Effector memory CD8-positive, alpha-beta T cell (primary cell): Measurements from ENCODE around the gene ACOT7.

Experiments used
- ATAC-seq: fragments of 150-1000 bp; cut with Tn5 transposase; replicated peaks from 2 replicates; pipeline ENCODE4 v1.10.0; 2021; ENCODE audit warnings: mild to moderate bottlenecking, moderate library complexity
- DNase-seq, 3 experiments: peaks; one replicate each; pipeline ENCODE4 v3.0.0; 2021
- H3K27ac Mint-ChIP-seq, 2 donors: one replicate each; pipeline ENCODE4 v1.8.0; 2022; ENCODE audit warnings: mild to moderate bottlenecking in 2 of 2, mixed read lengths in 2 of 2, moderate library complexity in 2 of 2
- H3K27me3 Mint-ChIP-seq, 2 donors: one replicate each; pipeline ENCODE4 v1.8.0; 2022; ENCODE audit warnings: mixed read lengths in 2 of 2
- H3K36me3 Mint-ChIP-seq: one replicate; pipeline ENCODE4 v1.8.0; 2022; ENCODE audit warnings: mild to moderate bottlenecking, moderate library complexity, mixed read lengths; ENCODE audit not compliant: insufficient read depth
- H3K4me1 Mint-ChIP-seq, 2 donors: one replicate each; pipeline ENCODE4 v1.8.0; 2022; ENCODE audit warnings: low read depth in 2 of 2, mixed read lengths in 2 of 2
- H3K4me3 Mint-ChIP-seq, 2 donors: one replicate each; pipeline ENCODE4 v1.8.0; 2022; ENCODE audit warnings: mild to moderate bottlenecking in 2 of 2, mixed read lengths in 2 of 2, moderate library complexity in 2 of 2
- H3K9me3 Mint-ChIP-seq, 2 donors: one replicate each; pipeline ENCODE4 v1.8.0; 2022; ENCODE audit warnings: mixed read lengths in 2 of 2

The ACOT7 gene

DNA sequence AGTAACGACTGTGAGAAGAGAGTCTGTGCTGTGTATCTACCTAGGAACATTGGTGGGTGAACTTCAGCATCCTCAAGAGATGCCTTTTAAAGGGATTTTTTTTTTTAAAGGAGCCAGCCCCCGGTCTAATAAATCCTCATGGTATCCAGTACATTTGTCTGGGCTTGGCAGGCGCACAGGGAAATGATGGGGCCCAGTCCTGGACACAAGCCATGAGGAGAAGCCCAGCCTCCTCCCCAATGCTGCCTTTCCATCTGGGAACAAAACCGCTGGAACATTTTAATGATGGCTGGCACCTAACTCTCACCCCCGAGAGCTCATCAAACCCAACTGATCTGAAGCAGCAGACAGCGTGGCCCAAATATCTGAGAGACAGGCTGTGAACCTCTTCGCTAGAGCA is 64.2 kb downstream of the ACOT7 start:
- no peak for DNase-seq
- Mint-ChIP-seq H3K4me1 (peaks cover 0 to 5% of the 10 kb centered on the region in 2 donors), H3K9me3 (no peaks in the 10 kb centered on the region), H3K27me3 (no peaks in the 10 kb centered on the region), H3K27ac (peak overlapping the region in 1 of 2 donors; percentile 68), H3K36me3 (peaks cover 2% of the 10 kb centered on the region), H3K4me3 (no peak overlapping the region)
- no peak for ATAC-seq

DNA sequence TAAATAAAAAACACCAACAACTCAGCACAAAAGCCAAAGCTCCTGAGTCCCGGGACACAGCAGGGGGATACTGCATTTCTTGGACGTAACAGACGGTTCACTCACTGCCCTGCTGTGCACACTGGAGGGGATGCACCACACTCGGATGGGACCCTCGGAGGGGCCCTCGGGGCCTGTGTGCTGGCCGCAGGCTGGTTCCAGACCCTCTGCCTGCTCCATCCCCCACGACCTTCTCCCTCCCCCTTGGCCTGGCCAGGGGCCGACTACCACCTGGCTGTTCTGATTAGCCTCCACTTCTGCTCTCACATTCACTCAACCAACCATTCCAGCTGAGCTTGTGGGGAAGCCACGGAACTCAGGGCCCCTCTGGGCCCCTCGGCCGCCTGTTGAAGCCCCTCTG is 64.9 kb downstream of the ACOT7 start:
- ATAC-seq (no peak), DNase-seq (no peak)

DNA sequence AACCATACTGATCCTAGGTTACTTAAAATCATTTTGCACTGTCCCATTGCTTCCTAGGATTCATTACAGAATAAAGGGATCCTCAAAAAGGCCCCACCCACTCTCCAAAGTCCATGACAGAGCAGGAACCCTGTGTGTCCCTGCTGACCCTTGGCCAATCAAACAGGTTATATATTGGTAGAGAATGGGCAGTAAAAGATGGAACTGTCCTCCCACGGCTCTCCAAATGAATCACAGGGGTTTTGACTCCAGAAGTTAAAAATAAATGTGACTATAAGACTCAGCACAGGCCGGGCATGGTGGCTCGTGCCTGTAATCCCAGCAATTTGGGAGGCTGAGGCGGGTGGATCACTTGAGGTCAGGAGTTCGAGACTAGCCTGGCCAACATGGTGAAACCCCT is 65.5 kb downstream of the ACOT7 start:
- peaks cover 2% of the 10 kb centered on the region for H3K36me3 Mint-ChIP-seq
- no peak overlapping the region for H3K27ac Mint-ChIP-seq
- H3K4me1 Mint-ChIP-seq, result peaks cover 0 to 5% of the 10 kb centered on the region in 2 donors
- no peak overlapping the region for H3K4me3 Mint-ChIP-seq
- H3K27me3 Mint-ChIP-seq, result no peaks in the 10 kb centered on the region
- no peak for DNase-seq
- ATAC-seq, result no peak
- H3K9me3 Mint-ChIP-seq, result no peaks in the 10 kb centered on the region

More for the DNA sequence above, 64.9 kb downstream of the ACOT7 start:
- Mint-ChIP-seq H3K36me3 (peaks cover 2% of the 10 kb centered on the region), H3K9me3 (no peaks in the 10 kb centered on the region), H3K4me1 (peaks cover 0 to 5% of the 10 kb centered on the region in 2 donors), H3K27ac (no peak overlapping the region), H3K27me3 (no peaks in the 10 kb centered on the region), H3K4me3 (no peak overlapping the region)

DNA sequence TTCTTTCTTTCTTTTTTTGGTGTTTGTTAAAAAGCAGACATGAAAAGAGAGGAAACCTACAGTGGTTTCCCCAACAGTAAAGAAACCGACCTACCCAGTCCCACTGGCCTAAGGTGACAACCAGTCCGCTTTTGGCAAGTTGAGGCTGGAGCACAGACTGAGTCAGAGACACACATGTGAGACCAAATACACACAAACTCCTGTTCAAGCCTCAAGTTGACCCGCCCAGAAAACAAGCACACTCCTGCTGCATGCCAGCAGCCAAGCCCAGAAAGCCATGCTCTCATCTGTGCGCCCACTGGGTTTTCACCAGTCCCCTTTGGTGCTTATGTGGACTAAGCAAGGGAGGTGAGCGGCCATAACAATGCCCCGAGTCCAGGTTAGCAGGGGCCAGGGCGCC is 68.1 kb downstream of the ACOT7 start:
- Mint-ChIP-seq H3K36me3 (peaks cover 2% of the 10 kb centered on the region), H3K9me3 (no peaks in the 10 kb centered on the region), H3K27ac (no peak overlapping the region), H3K4me1 (peaks cover 0 to 5% of the 10 kb centered on the region in 2 donors), H3K4me3 (no peak overlapping the region), H3K27me3 (no peaks in the 10 kb centered on the region)
- DNase-seq (no peak), ATAC-seq (no peak)

DNA sequence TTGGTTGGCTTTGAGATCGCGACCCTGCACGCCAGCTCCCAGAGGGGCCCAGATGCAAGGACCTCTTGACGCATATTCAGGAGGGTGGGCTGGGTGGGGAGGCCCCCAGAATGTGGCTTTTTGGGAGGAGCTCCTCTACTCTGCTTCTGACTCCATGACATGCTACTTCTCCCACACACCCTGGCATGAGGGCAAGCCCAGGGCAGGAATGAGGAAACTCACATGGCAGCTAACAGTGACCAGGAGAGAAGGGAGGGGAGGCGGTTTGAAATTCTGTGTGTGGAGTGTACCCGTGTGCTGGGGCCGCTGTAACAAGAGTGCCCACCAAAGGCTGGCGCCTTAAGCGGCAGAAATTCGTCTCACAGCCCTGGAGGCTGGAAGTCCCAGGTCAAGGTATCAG is 71.4 kb downstream of the ACOT7 start:
- H3K27me3 Mint-ChIP-seq, result no peaks in the 10 kb centered on the region
- no peak overlapping the region for H3K27ac Mint-ChIP-seq
- ATAC-seq (no peak), DNase-seq (no peak)
- no peaks in the 10 kb centered on the region for H3K9me3 Mint-ChIP-seq
- H3K36me3 Mint-ChIP-seq, result peaks cover 6% of the 10 kb centered on the region
- no peaks in the 10 kb centered on the region for H3K4me1 Mint-ChIP-seq
- no peak overlapping the region for H3K4me3 Mint-ChIP-seq

DNA sequence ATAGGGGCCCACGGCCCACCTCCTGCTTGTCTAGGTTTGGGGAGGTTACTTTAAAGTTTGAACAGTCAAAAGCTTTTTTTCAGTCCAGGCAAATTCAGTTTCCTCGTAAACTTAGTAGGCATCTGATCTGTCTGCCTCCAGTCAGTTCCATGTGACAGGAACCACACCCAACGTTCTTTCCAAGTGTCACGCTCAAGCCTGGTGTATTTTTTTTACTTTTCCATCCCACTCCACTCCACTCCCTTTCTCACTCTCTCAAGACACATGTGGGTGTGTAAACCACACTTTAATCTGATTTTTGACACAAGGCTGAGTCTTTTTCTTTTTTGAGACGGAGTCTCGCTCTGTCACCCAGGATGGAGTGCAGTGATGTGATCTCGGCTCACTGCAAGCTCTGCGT is 72.4 kb downstream of the ACOT7 start:
- DNase-seq (no peak), ATAC-seq (no peak)
- Mint-ChIP-seq H3K4me3 (no peak overlapping the region), H3K36me3 (peaks cover 4% of the 10 kb centered on the region), H3K27ac (no peak overlapping the region), H3K27me3 (no peaks in the 10 kb centered on the region), H3K9me3 (no peaks in the 10 kb centered on the region), H3K4me1 (no peaks in the 10 kb centered on the region)

DNA sequence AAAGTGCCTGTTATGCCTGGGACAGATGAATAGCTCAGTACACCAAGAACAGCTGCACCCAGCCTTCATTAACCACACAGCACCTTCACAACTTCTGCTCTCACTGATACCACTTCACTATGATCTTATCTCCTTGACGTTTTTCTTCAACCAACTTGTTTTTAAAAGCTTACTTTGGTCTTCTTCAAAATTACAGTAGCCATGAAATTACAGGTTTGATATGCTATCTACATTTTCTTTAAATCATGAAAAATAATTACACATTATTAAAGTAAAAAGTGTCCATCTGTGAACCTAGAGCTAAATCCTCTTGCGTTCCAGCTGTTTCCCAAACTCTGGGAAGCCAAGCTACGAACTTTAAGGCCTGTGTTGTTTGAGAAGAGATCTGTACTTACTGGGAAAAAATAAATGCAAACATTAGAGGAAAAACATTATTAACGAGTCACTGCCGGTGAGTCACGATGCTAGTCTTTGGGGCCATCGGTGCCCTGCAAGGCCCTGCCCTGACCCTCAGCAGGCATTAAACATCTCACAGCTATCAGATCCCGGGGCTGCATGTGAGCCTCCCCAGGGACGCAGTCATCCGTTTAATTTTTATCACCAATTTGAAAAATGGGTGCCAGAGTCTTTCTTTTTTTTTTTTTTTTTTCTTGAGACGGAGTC is 76.3 kb downstream of the ACOT7 start:
- H3K27ac Mint-ChIP-seq, result no peak overlapping the region
- DNase-seq, result no peak

DNA sequence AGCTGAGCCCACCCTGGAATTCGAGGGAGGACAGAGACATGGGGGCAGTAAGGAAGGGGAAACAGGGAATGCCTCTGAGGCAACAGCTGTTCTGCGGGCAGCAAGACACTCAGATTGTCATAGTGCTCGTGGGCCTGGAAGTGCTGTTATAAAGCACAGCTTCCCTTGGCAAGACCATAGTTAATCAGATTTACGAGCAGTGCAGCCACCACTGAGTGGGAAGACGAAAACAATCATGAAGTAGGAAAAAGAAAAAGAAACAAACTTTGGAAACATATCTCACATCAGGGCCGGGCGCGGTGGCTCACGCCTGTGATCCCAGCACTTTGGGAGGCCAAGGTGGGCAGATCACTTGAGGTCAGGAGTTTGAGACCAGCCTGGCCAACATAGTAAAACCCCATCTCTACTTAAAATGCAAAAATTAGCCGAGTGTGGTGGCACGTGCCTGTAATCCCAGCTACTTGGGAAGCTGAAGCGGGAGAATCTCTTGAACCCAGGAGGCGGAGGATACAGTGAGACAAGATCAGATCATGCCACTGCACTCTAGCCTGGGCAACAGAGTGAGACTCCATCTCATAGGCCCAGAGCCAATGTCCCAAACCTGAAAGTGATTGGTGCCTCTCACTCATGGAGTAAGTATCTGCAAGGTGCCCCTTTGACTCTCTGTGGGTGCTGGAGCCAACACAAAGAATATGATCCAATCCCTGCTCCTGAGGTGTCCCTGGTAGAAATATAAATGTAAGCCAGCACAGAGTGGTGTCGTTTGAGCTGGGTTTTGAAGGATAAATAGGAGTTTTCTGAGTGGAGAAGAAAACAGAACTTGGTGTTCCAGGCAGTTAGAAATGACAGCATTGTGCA is 77.1 kb downstream of the ACOT7 start:
- H3K27me3 Mint-ChIP-seq, result no peaks in the 10 kb centered on the region
- no peak overlapping the region for H3K4me3 Mint-ChIP-seq
- ATAC-seq (no peak), DNase-seq (no peak)
- no peaks in the 10 kb centered on the region for H3K4me1 Mint-ChIP-seq
- no peaks in the 10 kb centered on the region for H3K9me3 Mint-ChIP-seq
- H3K36me3 Mint-ChIP-seq, result peaks cover 4% of the 10 kb centered on the region
- no peak overlapping the region for H3K27ac Mint-ChIP-seq

More for the DNA sequence above, 76.3 kb downstream of the ACOT7 start:
- H3K9me3 Mint-ChIP-seq, result no peaks in the 10 kb centered on the region
- no peaks in the 10 kb centered on the region for H3K4me1 Mint-ChIP-seq
- H3K27me3 Mint-ChIP-seq, result no peaks in the 10 kb centered on the region
- H3K36me3 Mint-ChIP-seq, result peaks cover 4% of the 10 kb centered on the region
- no peak for ATAC-seq
- H3K4me3 Mint-ChIP-seq, result no peak overlapping the region

DNA sequence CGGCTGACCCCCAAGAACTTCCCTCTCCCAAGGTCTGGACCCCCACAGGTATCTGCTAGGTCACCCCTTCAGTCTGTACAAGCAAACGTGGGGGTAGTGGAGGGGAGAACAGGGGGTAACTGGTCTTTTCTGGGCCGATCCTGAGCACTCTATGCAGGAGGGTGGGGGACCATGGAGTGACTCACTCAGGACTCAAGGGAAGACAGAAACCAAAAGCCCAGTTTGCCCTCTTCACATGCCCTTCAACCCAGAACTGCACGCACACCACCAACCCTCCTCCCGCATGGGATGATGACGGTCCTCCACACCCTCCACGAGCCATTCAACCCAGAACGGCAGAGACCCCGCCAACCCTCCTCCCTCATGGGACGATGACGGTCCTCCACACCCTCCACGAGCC is 79.1 kb downstream of the ACOT7 start:
- no peak overlapping the region for H3K4me3 Mint-ChIP-seq

DNA sequence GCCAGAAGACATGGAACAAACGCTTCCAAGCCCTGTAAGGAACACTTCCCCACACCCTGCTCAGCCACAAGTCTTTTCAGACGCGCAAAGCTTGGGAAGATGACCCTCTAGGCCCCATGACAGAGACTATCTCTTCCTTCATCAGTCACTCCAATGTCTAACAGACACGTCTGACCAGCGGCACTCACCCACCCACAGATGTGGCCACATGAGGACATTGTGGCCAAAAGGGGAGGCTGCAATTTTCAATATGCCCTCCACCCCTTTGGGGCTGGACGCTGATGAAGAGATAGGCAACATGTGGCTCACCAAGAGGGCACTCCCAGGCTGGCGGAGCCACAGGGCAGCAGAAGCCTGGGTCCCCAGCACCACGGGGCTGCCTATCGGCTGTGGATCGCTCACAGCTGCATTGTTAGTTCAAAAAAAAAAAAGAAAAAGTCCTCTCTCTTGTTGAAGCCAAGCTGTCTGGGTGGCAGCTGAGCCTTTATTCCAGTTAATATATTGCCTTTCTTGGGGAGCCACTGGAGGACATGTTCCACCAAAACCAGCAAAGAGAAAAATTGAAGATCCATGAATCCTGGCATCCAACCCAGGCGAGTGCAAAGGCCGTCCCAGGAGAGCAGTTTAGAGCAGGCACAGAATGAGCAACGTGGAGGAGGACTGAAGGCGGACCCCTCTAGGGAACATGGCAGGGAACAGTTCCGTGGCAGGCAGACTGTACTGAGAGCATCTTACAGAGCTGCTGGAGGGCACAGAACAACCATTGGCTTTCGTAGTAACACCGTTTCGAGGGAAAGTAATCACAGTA is 80.0 kb downstream of the ACOT7 start:
- no peak for DNase-seq
- Mint-ChIP-seq H3K4me1 (no peaks in the 10 kb centered on the region), H3K4me3 (no peak overlapping the region), H3K27ac (no peak overlapping the region), H3K27me3 (no peaks in the 10 kb centered on the region), H3K36me3 (peaks cover 4% of the 10 kb centered on the region), H3K9me3 (no peaks in the 10 kb centered on the region)
- ATAC-seq, result no peak

More for the DNA sequence above, 79.1 kb downstream of the ACOT7 start:
- H3K36me3 Mint-ChIP-seq, result peaks cover 4% of the 10 kb centered on the region
- ATAC-seq (no peak), DNase-seq (no peak)
- H3K27me3 Mint-ChIP-seq, result no peaks in the 10 kb centered on the region
- H3K9me3 Mint-ChIP-seq, result no peaks in the 10 kb centered on the region
- no peak overlapping the region for H3K27ac Mint-ChIP-seq
- H3K4me1 Mint-ChIP-seq, result no peaks in the 10 kb centered on the region

DNA sequence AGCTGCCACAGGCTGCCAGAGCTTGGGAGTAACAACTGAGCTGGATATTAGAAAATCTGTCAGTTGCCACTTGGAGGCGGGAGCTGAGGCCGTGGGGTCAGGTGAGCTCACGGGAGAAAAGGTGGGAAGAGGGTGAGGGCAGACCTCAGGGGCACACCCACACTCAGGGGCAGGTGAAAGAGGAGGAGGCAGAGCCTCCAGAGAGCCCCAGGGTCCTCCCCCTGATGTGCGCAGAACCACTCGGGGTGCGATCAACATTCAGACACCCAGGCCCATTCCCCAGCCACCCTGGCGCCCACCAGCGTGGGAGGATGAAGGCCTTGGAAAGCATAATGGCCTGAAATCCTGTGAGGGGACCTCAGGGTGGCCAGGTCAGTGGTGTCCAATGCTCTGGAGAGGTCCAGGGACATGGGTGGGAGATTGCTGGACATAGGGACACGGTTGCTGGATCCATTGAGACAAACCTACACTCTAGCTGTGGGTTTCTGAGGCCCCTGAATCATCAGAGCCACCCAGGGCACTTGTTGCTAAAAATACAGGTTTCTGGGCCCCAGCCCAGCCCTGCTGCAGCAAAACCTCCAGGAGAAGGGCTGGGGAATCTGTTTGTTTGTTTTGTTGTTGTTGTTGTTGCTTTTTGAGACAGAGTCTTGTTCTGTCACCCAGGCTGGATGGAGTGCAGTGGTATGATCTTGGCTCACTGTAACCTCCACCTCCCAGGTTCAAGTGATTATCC is 83.3 kb downstream of the ACOT7 start:
- Mint-ChIP-seq H3K27me3 (no peaks in the 10 kb centered on the region), H3K27ac (no peak overlapping the region), H3K9me3 (no peaks in the 10 kb centered on the region), H3K4me3 (no peak overlapping the region), H3K4me1 (no peaks in the 10 kb centered on the region), H3K36me3 (no peaks in the 10 kb centered on the region)
- ATAC-seq, result no peak
- no peak for DNase-seq

DNA sequence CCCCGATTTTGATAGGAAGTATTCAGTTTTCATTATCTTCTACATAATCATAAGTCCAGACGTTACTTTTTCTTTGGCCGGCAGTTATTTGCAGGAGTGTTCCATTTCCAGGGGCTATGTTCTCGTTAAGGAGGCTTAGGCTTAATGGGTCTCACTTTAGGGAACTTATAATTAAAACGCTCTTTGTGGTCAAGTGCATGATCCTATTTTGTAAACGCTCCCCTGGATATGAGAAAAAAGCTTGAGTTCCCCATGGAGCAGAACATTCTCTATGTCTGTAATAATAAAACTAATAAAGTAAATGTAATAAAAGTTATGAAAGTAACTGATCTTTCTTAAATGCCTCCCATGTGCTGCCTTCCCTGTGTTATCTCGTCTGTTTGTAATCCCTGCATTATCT is 84.0 kb downstream of the ACOT7 start:
- H3K27me3 Mint-ChIP-seq, result no peaks in the 10 kb centered on the region

DNA sequence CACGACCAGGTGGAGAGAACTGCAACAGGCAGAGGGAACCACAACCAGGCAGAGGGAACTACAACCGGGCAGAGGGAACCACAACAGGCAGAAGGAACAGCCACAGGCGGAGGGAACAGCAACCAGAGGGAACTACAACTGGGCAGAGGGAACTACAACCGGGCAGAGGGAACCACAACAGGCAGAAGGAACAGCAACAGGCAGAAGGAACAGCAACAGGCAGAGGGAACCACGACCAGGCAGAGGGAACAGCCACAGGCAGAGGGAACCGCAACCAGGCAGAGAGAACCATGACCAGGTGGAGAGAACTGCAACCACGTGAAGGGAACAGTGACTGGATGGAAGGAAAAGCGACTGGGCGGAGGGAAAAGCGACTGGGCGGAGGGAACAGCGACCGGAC is 85.1 kb downstream of the ACOT7 start:
- no peak for DNase-seq
- Mint-ChIP-seq H3K27ac (peak overlapping the region in 1 of 2 donors; percentile 81), H3K36me3 (no peaks in the 10 kb centered on the region), H3K4me1 (no peaks in the 10 kb centered on the region), H3K4me3 (no peak overlapping the region), H3K27me3 (no peaks in the 10 kb centered on the region), H3K9me3 (no peaks in the 10 kb centered on the region)
- no peak for ATAC-seq

More for the DNA sequence above, 84.0 kb downstream of the ACOT7 start:
- Mint-ChIP-seq H3K4me1 (no peaks in the 10 kb centered on the region), H3K27ac (no peak overlapping the region), H3K9me3 (no peaks in the 10 kb centered on the region), H3K4me3 (no peak overlapping the region), H3K36me3 (no peaks in the 10 kb centered on the region)
- no peak for DNase-seq
- no peak for ATAC-seq
